CD14-positive monocyte (primary cell): ENCODE data around the gene PODXL2. TPM values are rescaled to one million over a fixed set of nuclear protein-coding genes. Genes with fewer than 3 reads are reported as not detected.
A peak's percentile ranks its signal among the peaks of the same experiment; 100 is the strongest.

Experiments
- DNase-seq, 3 donors: peaks; one replicate each; pipeline ENCODE4 v3.0.0-alpha.2; 2011 to 2022
- H2AFZ ChIP-seq: 2 replicates; pipeline ENCODE4 v1.6.0; 2012; ENCODE audit warnings: mild to moderate bottlenecking, low read depth, low read length, inconsistent platforms; ENCODE audit not compliant: insufficient read depth, poor library complexity, severe bottlenecking
- H3K27ac ChIP-seq, 2 donors: 1 replicate in 1 of 2; 2 replicates in 1 of 2; pipeline ENCODE4 v1.5.1; 2012 to 2013; ENCODE audit warnings: low read length in 2 of 2, control low read depth in 1 of 2, inconsistent platforms in 1 of 2, low read depth in 1 of 2, mild to moderate bottlenecking in 1 of 2
- H3K27me3 ChIP-seq, 2 donors: one replicate each; pipeline versions ENCODE4 v1.6.0 to v1.6.1; 2011 to 2013; ENCODE audit warnings: low read length in 2 of 2; ENCODE audit not compliant: control insufficient read depth in 2 of 2, insufficient read depth in 2 of 2
- H3K36me3 ChIP-seq, 2 donors: replicated peaks in 1 of 2; 1 replicate in 1 of 2; 2 replicates in 1 of 2; pipeline versions ENCODE4 v1.5.1 to v1.6.1; 2012 to 2013; ENCODE audit warnings: low read length in 2 of 2, control low read depth in 1 of 2, inconsistent platforms in 1 of 2, mild to moderate bottlenecking in 1 of 2; ENCODE audit not compliant: insufficient read depth in 2 of 2, control insufficient read depth in 1 of 2
- H3K4me1 ChIP-seq, 2 donors: 1 replicate in 1 of 2; 2 replicates in 1 of 2; pipeline versions ENCODE4 v1.5.1 to v1.6.1; 2012 to 2013; ENCODE audit warnings: low read length in 2 of 2, control low read depth in 1 of 2, inconsistent platforms in 1 of 2, mild to moderate bottlenecking in 1 of 2, moderate library complexity in 1 of 2; ENCODE audit not compliant: insufficient read depth in 2 of 2, control insufficient read depth in 1 of 2
- H3K4me2 ChIP-seq: replicated peaks from 2 replicates; pipeline ENCODE3; 2012; ENCODE audit warnings: low read length, moderate library complexity, mild to moderate bottlenecking; ENCODE audit not compliant: poor library complexity, severe bottlenecking; ENCODE audit errors: extremely low read depth
- H3K4me3 ChIP-seq, 3 experiments: fragments of 200-600 bp in 1 of 3; sonication (generic) in 1 of 3; replicated peaks in 1 of 3; 1 replicate in 2 of 3; 2 replicates in 1 of 3; pipeline ENCODE4 v1.5.1; 2011 to 2013; ENCODE audit warnings: low read length in 3 of 3, mild to moderate bottlenecking in 3 of 3, control low read depth in 2 of 3, low read depth in 2 of 3, inconsistent platforms in 1 of 3, moderate library complexity in 1 of 3
- H3K79me2 ChIP-seq: 2 replicates; pipeline ENCODE4 v1.6.0; 2012; ENCODE audit warnings: mild to moderate bottlenecking, control low read depth, inconsistent platforms, low read length, moderate library complexity; ENCODE audit not compliant: insufficient read depth
- H3K9ac ChIP-seq: 2 replicates; pipeline ENCODE4 v1.6.0; 2017; ENCODE audit warnings: low read length, mild to moderate bottlenecking; ENCODE audit not compliant: insufficient read depth, poor library complexity, severe bottlenecking
- H3K9me3 ChIP-seq, 2 donors: replicated peaks in 1 of 2; 1 replicate in 1 of 2; 2 replicates in 1 of 2; pipeline versions ENCODE4 v1.5.1 to v1.6.1; 2012 to 2013; ENCODE audit warnings: low read length in 2 of 2, control low read depth in 1 of 2; ENCODE audit not compliant: control insufficient read depth in 1 of 2, insufficient read depth in 1 of 2
- H4K20me1 ChIP-seq: 2 replicates; pipeline ENCODE4 v1.6.0; 2012; ENCODE audit warnings: mild to moderate bottlenecking, low read length, control low read depth, moderate library complexity; ENCODE audit not compliant: insufficient read depth
- H3K27ac Mint-ChIP-seq, 7 donors: one replicate each; pipeline ENCODE4 v1.8.0; 2020; ENCODE audit warnings: mild to moderate bottlenecking in 7 of 7, mixed read lengths in 7 of 7, moderate library complexity in 6 of 7, inconsistent platforms in 2 of 7
- H3K27me3 Mint-ChIP-seq, 3 donors: one replicate each; pipeline ENCODE4 v1.8.0; 2021 to 2022; ENCODE audit warnings: low read depth in 3 of 3, mild to moderate bottlenecking in 3 of 3, mixed read lengths in 3 of 3, moderate library complexity in 3 of 3, inconsistent platforms in 1 of 3
- H3K36me3 Mint-ChIP-seq, 2 donors: one replicate each; pipeline ENCODE4 v1.8.0; 2020; ENCODE audit warnings: mixed read lengths in 2 of 2, inconsistent platforms in 1 of 2, mild to moderate bottlenecking in 1 of 2
- H3K4me1 Mint-ChIP-seq: one replicate; pipeline ENCODE4 v1.8.0; 2020; ENCODE audit warnings: mild to moderate bottlenecking, mixed read lengths
- H3K4me3 Mint-ChIP-seq, 2 donors: one replicate each; pipeline ENCODE4 v1.8.0; 2020; ENCODE audit warnings: mild to moderate bottlenecking in 2 of 2, mixed read lengths in 2 of 2, moderate library complexity in 1 of 2
- H3K9me3 Mint-ChIP-seq, 7 donors: one replicate each; pipeline ENCODE4 v1.8.0; 2020 to 2022; ENCODE audit warnings: mixed read lengths in 7 of 7, mild to moderate bottlenecking in 6 of 7, moderate library complexity in 6 of 7, inconsistent platforms in 2 of 7
- WGBS: methylation state at CpG from one replicate; pipeline ENCODE4 v1.1.5; 2013; ENCODE audit warnings: missing lambda C conversion rate; ENCODE audit not compliant: insufficient coverage; 5-methylcytosine and 5-hydroxymethylcytosine counted together
- intact Hi-C, 2 donors: fragments of 100-400 bp; cut with micrococcal nuclease; formaldehyde crosslinking; loops; one replicate each; pipeline versions ENCODE4 v1.15.0 to v1.15.1; 2023
- polyA plus RNA-seq, 3 donors: library from polyadenylated mRNA; depleted of rRNA in 1 of 3; unstranded in 2 of 3; stranded (reverse) in 1 of 3; fragments of 300-500 nt in 2 of 3; fragments of >200 nt in 1 of 3; fragmentation: Illumina TruSeq in 2 of 3; gene quantifications; 1 replicate in 2 of 3; 2 replicates in 1 of 3; pipeline ENCODE4 v1.2.3, GENCODE V29; 2012 to 2021
- TF ChIP-seq, protein P1 (sequence below): fragments of 200-600 bp; IDR thresholded peaks from one replicate; pipeline ENCODE4 v1.8.0; 2022; ENCODE audit warnings: antibody characterized with exemption, mild to moderate bottlenecking

Gene PODXL2
- polyA plus RNA-seq, 3 donors: 0.33 to 0.64 (median 0.43) TPM

DNA sequence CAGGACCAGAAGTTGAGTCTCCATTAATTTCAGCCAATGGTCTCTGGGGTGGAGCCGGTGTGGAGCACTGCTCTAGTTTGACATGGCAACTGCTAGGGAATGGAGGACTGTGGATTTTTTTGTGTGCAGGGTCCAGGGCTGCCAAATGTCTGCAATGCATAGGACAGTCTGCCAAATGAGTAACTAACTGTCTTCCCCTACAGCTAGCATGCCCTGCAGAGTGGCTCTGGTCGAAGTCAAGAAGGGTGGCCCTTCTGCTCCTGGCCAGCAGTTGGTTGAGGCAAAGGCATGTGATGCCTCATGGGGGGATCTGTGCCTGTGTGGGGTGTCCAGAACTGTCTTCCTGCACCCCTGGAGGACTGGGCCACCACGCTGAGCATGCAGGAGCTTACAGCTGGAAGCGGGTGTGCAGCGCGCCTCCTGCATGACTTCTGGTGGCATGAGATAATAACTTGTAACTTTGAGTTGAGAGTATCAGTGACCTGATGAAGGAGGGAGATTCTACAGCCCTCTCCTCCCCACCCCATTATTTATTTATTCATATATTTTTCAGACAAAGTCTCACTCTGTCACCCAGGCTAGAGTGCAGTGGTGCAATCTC is 43.1 kb upstream of the PODXL2 start:
- Histone ChIP-seq H3K4me1 (peaks cover 23 to 27% of the 10 kb centered on the region in 2 donors), H3K9ac (no peak overlapping the region), H3K36me3 (peaks cover 5 to 7% of the 10 kb centered on the region in 2 donors), H3K9me3 (no peaks in the 10 kb centered on the region), H2AFZ (no peak overlapping the region), H3K4me2 (no peak overlapping the region), H3K27ac (peak overlapping the region in 1 of 2 donors; percentile 39), H3K27me3 (no peaks in the 10 kb centered on the region), H3K4me3 (no peak overlapping the region), H3K79me2 (peaks cover 79% of the 10 kb centered on the region), H4K20me1 (peaks cover 82% of the 10 kb centered on the region)
- H3K4me1 Mint-ChIP-seq: peaks cover 42% of the 10 kb centered on the region
- H3K9me3 Mint-ChIP-seq: no peaks in the 10 kb centered on the region
- H3K36me3 Mint-ChIP-seq: peaks cover 8 to 23% of the 10 kb centered on the region in 2 donors
- peak overlapping the region in 4 of 7 donors; percentile 43 to 65 (median 56) for H3K27ac Mint-ChIP-seq
- TF ChIP-seq, protein P1, sequence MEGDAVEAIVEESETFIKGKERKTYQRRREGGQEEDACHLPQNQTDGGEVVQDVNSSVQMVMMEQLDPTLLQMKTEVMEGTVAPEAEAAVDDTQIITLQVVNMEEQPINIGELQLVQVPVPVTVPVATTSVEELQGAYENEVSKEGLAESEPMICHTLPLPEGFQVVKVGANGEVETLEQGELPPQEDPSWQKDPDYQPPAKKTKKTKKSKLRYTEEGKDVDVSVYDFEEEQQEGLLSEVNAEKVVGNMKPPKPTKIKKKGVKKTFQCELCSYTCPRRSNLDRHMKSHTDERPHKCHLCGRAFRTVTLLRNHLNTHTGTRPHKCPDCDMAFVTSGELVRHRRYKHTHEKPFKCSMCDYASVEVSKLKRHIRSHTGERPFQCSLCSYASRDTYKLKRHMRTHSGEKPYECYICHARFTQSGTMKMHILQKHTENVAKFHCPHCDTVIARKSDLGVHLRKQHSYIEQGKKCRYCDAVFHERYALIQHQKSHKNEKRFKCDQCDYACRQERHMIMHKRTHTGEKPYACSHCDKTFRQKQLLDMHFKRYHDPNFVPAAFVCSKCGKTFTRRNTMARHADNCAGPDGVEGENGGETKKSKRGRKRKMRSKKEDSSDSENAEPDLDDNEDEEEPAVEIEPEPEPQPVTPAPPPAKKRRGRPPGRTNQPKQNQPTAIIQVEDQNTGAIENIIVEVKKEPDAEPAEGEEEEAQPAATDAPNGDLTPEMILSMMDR: no peak
- H3K4me3 Mint-ChIP-seq: no peak overlapping the region
- no peaks in the 10 kb centered on the region for H3K27me3 Mint-ChIP-seq
- 100% methylated on average over 2 of the region's 6 CpGs for WGBS
- intact Hi-C loops: loop anchor here (5.0 to 10.0 kb wide), 2 partner anchors 49 to 91 kb away; no protein-coding TSS in a partner anchor
- DNase-seq: no peak

DNA sequence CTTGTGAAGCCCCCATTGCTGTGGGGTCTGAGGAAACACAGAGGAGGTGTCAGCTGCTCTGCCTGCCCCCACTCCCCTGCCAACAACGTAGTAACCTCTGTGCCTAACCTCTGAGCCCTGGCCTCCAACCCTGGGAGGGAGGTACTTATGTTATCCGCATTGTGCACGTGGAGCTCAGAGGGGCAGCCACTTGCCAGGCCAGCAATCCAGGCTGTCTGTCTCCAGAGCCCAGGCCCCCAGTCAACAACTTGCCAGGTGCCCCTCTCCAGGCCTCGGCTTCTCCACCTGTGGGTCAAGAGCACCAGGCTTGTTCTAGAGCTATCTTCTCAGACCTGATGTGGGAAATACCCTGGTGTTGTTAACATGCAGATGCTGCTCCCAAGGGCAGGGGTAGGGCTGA is 41.1 kb upstream of the PODXL2 start:
- peaks cover 65% of the 10 kb centered on the region for H3K79me2 ChIP-seq
- H3K9ac ChIP-seq: no peak overlapping the region
- intact Hi-C loops: loop anchor here (5.0 to 10.0 kb wide), 2 partner anchors 47 to 89 kb away; no protein-coding TSS in a partner anchor

More for the DNA sequence above, 41.1 kb upstream of the PODXL2 start:
- H3K9me3 Mint-ChIP-seq: no peaks in the 10 kb centered on the region
- TF ChIP-seq, protein P1: no peak
- H3K4me3 Mint-ChIP-seq: no peak overlapping the region
- Histone ChIP-seq H3K4me1 (peaks cover 40 to 45% of the 10 kb centered on the region in 2 donors), H3K27me3 (no peaks in the 10 kb centered on the region), H4K20me1 (peaks cover 69% of the 10 kb centered on the region), H3K4me3 (no peak overlapping the region), H3K4me2 (peak overlapping the region; percentile 10), H3K27ac (no peak overlapping the region), H2AFZ (no peak overlapping the region), H3K9me3 (no peaks in the 10 kb centered on the region), H3K36me3 (peaks cover 0 to 3% of the 10 kb centered on the region in 2 donors)
- WGBS: 100% methylated on average over 4 of the region's 4 CpGs
- peak overlapping the region in 1 of 7 donors; percentile 79 for H3K27ac Mint-ChIP-seq
- H3K36me3 Mint-ChIP-seq: peaks cover 5 to 16% of the 10 kb centered on the region in 2 donors
- H3K27me3 Mint-ChIP-seq: peaks cover 0 to 8% (median 0%) of the 10 kb centered on the region in 3 donors
- no peak for DNase-seq
- peaks cover 56% of the 10 kb centered on the region for H3K4me1 Mint-ChIP-seq
